Astrocyte (in vitro differentiated cells and primary cell): Measurements from ENCODE around the gene PEX11G.

Source experiments
- CTCF ChIP-seq: IDR thresholded peaks from 2 replicates; pipeline ENCODE4 v1.5.1; 2011; ENCODE audit warnings: low read depth, mild to moderate bottlenecking, inconsistent platforms, low read length, moderate library complexity; ENCODE audit not compliant: insufficient read depth
- EZH2 ChIP-seq: IDR thresholded peaks from 2 replicates; pipeline ENCODE4 v1.6.1; 2012; ENCODE audit warnings: mild to moderate bottlenecking, low read length, inconsistent platforms; ENCODE audit not compliant: insufficient read depth

- TF ChIP-seq EZH2 (no peak), CTCF (no peak)
Measured at GRCh38 chr19:7471696-7472615, 16.9 kb downstream of the PEX11G start.
